NCI-H82 (cell line): ENCODE results near the gene ORC3.
"Not testable (repeated sequence)": the region's sequence is repeated elsewhere in the genome, so short reads cannot be mapped to it uniquely, and the experiment has no call there.

Experiments
- DNase-seq: peaks from one replicate; lab custom pipeline; 2025; lab: John Stamatoyannopoulos, UW

Gene ORC3

GRCh38 chr6:87600576-87600975 is 10.6 kb downstream of the ORC3 start:
- no peak for DNase-seq

DNA sequence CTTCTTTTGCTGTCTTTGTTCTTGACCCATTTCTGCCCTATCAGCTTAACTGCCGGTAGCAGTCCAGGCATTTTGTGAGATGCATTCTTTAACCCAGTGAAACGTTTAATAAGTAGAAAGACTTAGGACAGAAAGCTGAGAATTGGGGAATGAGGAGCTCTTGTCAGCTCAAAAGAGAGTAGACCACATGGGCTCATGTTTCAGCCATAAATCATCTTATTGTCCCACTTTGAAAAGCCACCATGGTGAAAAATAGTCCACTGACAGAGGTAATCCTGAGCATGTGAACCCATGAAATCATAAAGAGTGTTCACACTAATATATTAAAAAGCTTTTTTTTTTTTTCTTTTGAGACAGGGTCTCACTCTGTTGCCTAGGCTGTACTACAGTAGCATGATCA is 16.3 kb downstream of the ORC3 start:
- no peak for DNase-seq

- DNase-seq, result no peak
These were observed 18.9 kb downstream of the ORC3 start for GRCh38 chr6:87608802-87609201.

DNA sequence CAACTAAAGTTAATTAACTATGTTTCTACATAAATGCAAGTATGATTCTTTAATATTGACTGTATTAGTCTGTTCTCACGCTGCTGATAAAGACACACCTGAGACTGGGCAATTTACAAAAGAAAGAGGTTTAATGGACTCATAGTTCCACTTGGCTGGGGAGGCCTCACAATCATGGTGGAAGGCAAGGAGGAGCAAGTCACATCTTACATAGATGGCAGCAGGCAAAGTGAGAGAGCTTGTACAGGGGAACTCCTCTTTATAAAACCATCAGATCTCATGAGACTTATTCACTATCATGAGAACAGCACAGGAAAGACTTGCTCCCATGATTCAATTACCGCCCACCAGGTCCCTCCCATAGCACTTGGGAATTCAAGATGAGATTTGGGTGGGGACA is 23.1 kb downstream of the ORC3 start:
- not testable (repeated sequence) for DNase-seq

DNA sequence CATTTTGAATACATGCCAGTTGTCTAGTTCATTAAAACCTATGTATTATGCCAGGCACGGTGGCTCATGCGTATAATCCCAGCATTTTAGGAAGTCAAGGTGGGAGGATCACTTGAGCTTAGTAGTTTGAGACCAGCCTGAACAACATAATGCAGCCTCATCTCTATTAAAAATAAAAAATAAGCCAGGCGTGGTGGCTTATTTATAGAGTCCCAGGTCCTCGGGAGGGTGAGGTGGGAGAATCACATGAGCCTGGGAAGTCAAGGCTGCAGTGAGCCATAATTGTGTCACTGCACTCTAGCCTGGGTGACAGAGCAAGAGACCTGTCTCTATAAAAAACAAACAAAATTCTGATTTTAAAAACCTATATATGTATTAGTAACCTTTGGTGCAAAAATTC is 27.5 kb downstream of the ORC3 start:
- no peak for DNase-seq

DNA sequence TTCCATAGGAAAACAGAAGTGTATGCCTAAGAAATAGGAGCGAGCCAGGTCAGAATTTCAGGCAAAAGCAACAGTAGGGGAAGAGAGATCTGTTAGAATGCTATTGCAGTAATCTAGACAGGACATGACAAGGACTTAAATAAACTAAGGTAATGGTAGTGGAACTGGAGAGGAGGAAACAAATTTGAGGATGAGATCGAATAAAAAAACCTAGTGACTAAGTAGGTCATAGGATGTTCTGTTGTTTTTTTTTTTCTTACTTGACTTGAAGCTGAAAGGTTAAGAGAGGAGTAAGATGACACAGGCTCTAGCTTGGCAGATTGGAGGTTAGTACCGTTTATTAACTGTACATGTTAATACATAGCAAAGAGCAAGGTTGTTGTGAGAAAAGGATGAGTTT is 28.6 kb downstream of the ORC3 start:
- no peak for DNase-seq

DNA sequence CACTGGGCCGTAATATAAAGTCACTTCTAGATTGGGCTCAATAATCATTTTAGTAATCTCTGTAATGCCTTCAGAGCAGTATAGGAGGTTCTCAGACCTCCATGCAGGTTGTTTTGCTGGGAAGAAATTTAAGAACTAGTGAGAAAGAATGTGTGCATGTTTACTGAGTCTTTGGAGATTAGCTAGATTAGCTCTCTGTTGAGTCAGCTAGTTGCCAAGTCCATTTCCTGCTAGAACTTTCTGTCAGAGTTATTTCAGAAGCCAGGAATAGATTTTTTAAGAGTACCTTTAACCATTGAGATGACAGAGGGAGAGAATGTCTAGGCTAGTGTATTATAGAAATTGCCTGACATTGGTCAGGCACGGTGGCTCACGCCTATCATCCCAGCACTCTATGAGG is 33.3 kb downstream of the ORC3 start:
- no peak for DNase-seq

DNA sequence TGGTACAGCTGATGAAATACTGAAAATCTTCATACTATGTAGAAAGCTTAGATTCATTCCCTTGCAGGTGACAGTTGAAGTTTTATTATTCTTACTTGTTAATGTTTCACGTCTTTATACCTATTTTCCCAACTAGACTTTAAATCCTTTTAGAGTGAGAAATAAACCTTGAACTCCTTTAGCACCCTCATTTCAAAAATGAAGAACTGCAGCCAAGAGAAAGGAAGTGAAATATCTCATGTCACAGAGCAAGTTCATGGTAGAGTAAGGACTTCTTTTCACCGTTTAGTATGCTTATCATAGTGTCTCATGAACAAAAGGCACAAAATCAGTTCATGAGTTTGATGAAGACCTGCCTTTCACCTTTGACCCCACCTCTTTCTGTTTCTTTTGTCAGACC is 38.5 kb downstream of the ORC3 start:
- no peak for DNase-seq

DNA sequence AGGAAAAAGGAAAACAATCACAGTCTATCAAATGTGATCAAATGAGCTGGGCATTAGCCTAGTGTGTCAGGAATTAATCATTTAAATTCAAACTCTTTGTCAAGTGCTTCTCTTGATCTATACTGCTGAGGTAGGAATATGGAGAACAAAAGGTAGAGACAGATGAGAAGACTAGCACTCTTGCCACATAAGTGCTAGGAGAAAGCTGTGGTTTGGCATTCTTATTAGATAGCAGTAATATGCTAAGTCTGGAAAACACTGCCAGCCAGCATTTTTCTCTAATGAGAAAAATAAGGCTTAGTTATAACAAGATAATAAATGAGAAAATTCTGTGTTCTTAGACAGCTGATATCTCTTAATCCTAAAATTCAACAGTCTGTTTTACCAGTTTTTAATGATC is 38.9 kb downstream of the ORC3 start:
- DNase-seq, result no peak

GRCh38 chr6:87630746-87631145 is 40.8 kb downstream of the ORC3 start:
- no peak for DNase-seq

DNA sequence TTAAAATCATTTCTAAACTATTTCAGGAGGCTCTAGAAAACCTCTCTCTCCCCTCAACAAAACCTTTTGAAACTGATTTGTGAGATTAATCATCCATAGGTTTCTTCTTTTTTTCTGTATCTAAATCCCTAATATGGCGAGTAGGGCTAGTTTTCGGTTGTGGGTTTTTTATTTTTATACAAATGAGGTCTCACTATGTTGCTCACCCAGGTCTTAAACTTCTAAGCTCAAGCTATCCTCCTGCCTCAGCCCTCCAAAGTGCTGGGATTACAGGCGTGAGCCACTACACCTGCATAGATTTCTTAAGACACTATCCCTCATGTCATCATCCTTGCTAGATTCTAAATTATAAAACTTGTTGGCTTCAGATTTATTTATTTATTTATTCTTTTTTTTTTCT is 43.9 kb downstream of the ORC3 start:
- DNase-seq, result no peak

GRCh38 chr6:87636315-87636714 is 46.4 kb downstream of the ORC3 start:
- no peak for DNase-seq

DNA sequence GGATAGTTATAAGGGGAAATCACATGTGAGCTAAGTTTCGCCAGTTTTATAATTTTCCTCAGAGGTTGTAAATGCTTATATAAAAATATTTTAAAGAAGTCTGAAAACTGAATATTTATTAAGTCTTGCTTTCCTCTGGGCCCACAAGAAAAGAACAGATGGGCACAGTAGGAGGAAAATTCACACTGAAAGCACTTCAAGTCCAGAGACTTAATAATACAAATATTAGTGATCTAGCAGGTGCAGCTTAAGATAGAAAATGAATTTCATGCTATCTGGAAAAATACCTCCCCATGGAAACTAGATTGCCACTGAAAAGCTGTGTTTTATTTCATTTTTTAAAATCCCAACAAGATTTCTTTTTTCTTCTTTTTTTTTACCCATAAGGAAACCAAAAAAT is 47.2 kb downstream of the ORC3 start:
- DNase-seq, result no peak

- no peak for DNase-seq
These were observed 49.4 kb downstream of the ORC3 start for GRCh38 chr6:87639373-87639772.

DNA sequence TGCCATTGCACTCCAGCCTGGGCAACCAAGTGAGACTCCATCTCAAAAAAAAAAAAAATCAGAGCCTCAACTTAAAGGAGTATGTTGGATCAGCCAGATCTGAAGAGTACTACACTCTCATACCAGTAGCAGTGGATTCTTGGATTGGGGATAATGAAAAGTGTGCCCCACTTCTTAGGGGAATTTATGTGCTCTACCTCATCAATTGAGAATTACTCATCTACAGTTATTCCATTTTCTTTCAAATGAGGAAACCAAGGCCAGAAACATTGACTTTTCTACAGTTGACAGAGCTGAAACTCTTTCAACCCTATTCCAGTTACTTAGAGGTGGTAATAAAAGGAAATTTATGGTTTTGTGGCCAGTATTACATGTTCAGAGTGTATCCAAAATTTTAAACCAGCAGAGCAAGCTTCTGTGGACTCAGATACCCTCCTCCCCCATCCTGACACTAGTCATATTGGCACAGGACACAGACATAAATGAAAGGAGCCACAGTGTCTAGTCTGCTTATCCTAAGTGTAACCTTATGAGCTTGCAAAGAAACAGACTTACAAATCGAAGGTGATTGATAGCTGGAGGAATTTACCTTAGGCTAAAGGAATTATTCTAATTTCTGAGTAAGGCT is 51.2 kb downstream of the ORC3 start:
- no peak for DNase-seq

- DNase-seq, result no peak
These were observed 55.1 kb downstream of the ORC3 start for GRCh38 chr6:87645080-87645479.

- DNase-seq, result peak; percentile 87
These were observed 63.4 kb downstream of the ORC3 start for GRCh38 chr6:87653074-87653962.

DNA sequence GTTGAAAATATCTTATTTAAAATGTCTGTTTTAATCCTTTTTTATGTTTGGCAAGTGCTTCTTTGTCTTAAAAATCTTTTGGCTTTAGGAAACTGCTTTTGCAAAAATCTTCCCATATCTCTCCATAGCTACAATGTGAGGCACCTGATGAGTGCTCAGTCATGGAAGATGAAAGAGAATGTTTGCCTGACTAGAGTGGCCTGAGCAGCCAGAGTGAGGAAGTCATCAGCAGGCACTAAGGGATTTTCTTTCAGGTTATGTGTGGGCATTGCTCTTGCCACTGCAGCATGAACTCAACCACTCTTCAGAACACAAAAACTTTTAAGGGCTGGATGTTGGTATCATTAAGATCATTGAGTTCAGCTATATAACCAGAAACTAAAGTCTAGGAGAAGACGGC is 64.2 kb downstream of the ORC3 start:
- DNase-seq, result no peak

GRCh38 chr6:87654875-87655454 is 65.0 kb downstream of the ORC3 start:
- no peak for DNase-seq

- DNase-seq, result no peak
These were observed 65.9 kb downstream of the ORC3 start for GRCh38 chr6:87655824-87656223.

DNA sequence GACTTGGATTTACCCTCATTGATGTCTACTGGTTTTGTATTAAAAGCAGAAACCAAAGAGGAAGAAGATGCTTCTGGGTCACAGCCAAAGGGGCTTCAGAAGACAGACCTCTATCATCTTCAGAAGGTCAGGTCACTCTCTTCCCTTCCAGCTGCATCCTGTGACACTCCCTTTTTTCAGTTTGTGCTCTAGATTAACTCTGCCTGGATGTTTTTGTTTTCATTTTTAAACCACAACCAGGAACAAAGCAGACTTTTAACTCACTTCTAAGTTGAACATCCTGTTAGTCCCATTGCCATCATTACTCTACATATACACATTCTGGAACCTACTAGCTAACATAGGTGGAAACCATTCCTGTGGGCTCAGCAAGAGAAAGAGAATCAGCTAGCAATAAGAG is 66.9 kb downstream of the ORC3 start:
- no peak for DNase-seq

GRCh38 chr6:87658516-87658915 is 68.6 kb downstream of the ORC3 start:
- no peak for DNase-seq

GRCh38 chr6:87660226-87660911 is 70.4 kb downstream of the ORC3 start:
- DNase-seq, result no peak
